ENCODE measurements around the gene ZNF438. TPM values are rescaled to one million over a fixed set of nuclear protein-coding genes. Genes with fewer than 3 reads are reported as not detected.
"Not testable (repeated sequence)": the region's sequence is repeated elsewhere in the genome, so short reads cannot be mapped to it uniquely, and the experiment has no call there.

ZNF438 gene
- total RNA-seq, 1 donor from 2014 or later, result 3.9 TPM

DNA sequence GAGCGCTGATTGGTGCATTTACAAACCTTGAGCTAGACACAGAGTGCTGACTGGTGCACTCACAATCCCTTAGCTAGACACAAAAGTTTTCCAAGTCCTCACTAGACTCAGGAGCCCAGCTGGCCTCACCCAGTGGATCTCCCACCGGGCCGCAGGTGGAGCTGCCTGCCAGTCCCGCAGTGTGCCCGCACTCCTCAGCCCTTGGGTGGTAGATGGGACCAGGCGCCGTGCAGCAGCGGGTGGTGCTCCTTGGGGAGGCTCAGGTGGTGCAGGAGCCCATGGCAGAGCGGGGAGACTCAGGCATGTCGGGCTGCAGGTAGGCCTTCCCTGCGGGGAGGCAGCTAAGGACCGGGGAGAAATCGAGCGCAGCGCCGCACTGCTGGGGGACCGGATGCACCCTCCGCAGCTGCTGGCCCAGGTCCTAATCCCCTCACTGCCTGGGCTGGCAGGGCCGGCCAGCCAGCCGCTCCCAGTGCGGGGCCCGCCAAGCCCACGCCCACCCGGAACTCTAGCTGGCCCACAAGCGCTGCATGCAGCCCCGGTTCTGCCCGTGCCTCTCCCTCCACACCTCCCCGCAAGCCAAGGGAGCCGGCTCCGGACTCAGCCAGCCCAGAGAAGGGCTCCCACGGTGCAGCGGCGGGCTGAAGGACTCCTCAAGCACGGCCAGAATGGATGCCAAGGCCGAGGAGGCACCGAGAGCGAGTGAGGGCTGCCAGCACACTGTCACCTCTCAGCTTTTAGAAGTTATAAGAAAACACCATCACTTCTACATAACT is 128.9 kb downstream of the ZNF438 start:
- no peak overlapping the region for H3K27ac Mint-ChIP-seq
- intact Hi-C loops (cut with micrococcal nuclease), result no loop called here
- ATAC-seq (ENCODE audit: low read depth) (no peak), DNase-seq (no peak)
- H3K27me3 Mint-ChIP-seq, result no peaks in the 10 kb centered on the region
- H3K4me3 Mint-ChIP-seq, result no peak overlapping the region
- POLR2A ChIA-PET, result no interaction called here
- TF ChIP-seq, protein P1, sequence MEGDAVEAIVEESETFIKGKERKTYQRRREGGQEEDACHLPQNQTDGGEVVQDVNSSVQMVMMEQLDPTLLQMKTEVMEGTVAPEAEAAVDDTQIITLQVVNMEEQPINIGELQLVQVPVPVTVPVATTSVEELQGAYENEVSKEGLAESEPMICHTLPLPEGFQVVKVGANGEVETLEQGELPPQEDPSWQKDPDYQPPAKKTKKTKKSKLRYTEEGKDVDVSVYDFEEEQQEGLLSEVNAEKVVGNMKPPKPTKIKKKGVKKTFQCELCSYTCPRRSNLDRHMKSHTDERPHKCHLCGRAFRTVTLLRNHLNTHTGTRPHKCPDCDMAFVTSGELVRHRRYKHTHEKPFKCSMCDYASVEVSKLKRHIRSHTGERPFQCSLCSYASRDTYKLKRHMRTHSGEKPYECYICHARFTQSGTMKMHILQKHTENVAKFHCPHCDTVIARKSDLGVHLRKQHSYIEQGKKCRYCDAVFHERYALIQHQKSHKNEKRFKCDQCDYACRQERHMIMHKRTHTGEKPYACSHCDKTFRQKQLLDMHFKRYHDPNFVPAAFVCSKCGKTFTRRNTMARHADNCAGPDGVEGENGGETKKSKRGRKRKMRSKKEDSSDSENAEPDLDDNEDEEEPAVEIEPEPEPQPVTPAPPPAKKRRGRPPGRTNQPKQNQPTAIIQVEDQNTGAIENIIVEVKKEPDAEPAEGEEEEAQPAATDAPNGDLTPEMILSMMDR (IDR thresholded peaks at IDR 0.05), result no peak
- no peaks in the 10 kb centered on the region for H3K4me1 Mint-ChIP-seq
- H3K9me3 Mint-ChIP-seq, result peaks cover 2% of the 10 kb centered on the region
- peaks cover 35% of the 10 kb centered on the region for H3K36me3 Mint-ChIP-seq (ENCODE audit: low read depth)
- CTCF ChIA-PET, result no interaction called here

DNA sequence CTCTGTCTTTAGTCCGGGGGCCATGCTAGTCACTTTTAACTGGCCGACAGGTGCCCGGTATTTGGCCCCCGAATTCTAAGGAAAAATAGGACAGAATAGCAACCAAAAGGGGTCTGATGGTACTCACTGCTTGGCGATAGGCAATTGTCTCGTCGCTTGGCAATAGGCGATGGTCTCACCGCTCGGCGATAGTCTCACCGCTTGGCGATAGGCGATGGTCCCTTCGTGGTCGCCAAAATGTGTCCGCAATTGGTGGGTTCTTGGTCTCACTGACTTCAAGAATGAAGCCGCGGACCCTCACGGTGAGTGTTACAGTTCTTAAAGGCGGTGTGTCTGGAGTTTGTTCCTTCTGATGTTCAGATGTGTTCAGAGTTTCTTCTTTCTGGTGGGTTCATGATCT is 130.2 kb downstream of the ZNF438 start:
- H3K9me3 Mint-ChIP-seq; ATAC-seq (ENCODE audit: low read depth); H3K4me3 Mint-ChIP-seq; DNase-seq; intact Hi-C loops (cut with micrococcal nuclease); H3K27ac Mint-ChIP-seq; CTCF ChIA-PET; POLR2A ChIA-PET; H3K27me3 Mint-ChIP-seq; H3K4me1 Mint-ChIP-seq: not testable (repeated sequence)
- H3K36me3 Mint-ChIP-seq (ENCODE audit: low read depth), result peaks cover 24% of the 10 kb centered on the region

DNA sequence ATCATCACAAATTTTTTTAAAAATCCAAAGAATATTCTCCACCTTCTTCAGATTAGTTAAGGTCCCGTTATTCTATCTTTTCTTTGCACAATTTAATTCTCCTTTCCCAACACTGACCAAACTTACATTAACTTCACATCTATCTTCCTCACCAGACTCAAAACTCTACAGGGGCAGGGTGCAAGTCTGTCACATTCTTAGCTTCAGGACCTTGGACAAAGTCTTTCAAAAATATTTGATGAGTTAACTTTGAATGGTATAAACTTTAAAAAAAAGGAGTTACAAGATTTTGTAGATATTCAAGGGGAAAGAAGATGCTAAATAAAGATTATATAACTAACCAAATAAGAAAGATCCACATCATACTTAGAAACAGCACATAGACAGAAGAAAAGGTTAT is 132.7 kb downstream of the ZNF438 start:
- Mint-ChIP-seq H3K36me3 (ENCODE audit: low read depth) (peaks cover 14% of the 10 kb centered on the region), H3K9me3 (peaks cover 2% of the 10 kb centered on the region), H3K27ac (no peak overlapping the region), H3K4me1 (no peaks in the 10 kb centered on the region), H3K27me3 (no peaks in the 10 kb centered on the region), H3K4me3 (no peak overlapping the region)
- ChIA-PET CTCF (no interaction called here), POLR2A (no interaction called here)
- ATAC-seq (ENCODE audit: low read depth) (no peak), DNase-seq (no peak)
- intact Hi-C loops (cut with micrococcal nuclease), result no loop called here
- TF ChIP-seq, protein P1 (IDR thresholded peaks at IDR 0.05), result no peak

DNA sequence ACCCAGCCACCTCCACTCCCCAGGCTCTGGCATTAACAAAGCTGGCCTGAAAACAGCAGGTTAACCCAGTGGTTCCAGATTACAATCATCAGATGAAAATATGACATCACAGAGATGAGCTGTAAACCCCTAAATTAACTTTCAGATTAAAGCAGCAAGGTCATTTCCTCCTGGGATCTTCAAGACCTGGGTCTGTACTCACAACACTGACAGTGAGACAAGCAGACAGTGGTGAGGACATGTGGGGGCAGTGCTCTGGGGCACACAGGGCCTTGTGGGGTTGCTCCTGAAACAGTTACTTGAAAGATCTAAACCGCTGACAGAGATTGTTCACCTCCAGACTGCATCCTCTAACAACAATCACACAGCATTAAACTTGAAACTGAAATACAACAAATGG is 134.1 kb downstream of the ZNF438 start:
- H3K4me3 Mint-ChIP-seq, result no peak overlapping the region
- no peak overlapping the region for H3K27ac Mint-ChIP-seq
- DNase-seq, result no peak
- H3K36me3 Mint-ChIP-seq (ENCODE audit: low read depth), result peaks cover 9% of the 10 kb centered on the region
- ChIA-PET CTCF (no interaction called here), POLR2A (no interaction called here)
- peaks cover 2% of the 10 kb centered on the region for H3K9me3 Mint-ChIP-seq
- ATAC-seq (ENCODE audit: low read depth), result no peak
- intact Hi-C loops (cut with micrococcal nuclease), result no loop called here
- TF ChIP-seq, protein P1 (IDR thresholded peaks at IDR 0.05), result no peak
- H3K4me1 Mint-ChIP-seq, result no peaks in the 10 kb centered on the region
- H3K27me3 Mint-ChIP-seq, result no peaks in the 10 kb centered on the region

DNA sequence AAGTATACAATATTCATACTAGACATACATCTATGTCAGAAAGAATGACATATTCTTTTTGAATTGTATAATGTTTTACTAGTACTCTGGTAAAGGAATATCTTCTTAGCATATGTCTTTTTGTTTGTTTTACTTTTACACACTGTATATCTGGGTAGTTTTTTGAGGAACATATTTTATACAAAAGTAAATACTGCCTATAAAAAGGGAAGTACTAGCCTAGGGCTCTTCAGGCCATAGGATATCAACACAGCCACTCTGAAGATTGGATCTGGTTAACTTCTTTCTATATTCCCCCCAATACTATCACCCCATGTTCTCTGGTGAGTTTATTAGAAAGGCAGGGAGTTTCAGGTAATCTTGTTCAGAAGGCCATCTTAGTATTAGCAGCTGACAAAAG is 134.6 kb downstream of the ZNF438 start:
- TF ChIP-seq, protein P1 (IDR thresholded peaks at IDR 0.05), result no peak
- ChIA-PET CTCF (no interaction called here), POLR2A (no interaction called here)
- DNase-seq, result no peak
- peaks cover 2% of the 10 kb centered on the region for H3K9me3 Mint-ChIP-seq
- no peaks in the 10 kb centered on the region for H3K4me1 Mint-ChIP-seq
- H3K27ac Mint-ChIP-seq, result no peak overlapping the region
- no peaks in the 10 kb centered on the region for H3K27me3 Mint-ChIP-seq
- intact Hi-C loops (cut with micrococcal nuclease), result no loop called here
- H3K36me3 Mint-ChIP-seq (ENCODE audit: low read depth), result peaks cover 5% of the 10 kb centered on the region
- H3K4me3 Mint-ChIP-seq, result no peak overlapping the region
- ATAC-seq (ENCODE audit: low read depth), result no peak

DNA sequence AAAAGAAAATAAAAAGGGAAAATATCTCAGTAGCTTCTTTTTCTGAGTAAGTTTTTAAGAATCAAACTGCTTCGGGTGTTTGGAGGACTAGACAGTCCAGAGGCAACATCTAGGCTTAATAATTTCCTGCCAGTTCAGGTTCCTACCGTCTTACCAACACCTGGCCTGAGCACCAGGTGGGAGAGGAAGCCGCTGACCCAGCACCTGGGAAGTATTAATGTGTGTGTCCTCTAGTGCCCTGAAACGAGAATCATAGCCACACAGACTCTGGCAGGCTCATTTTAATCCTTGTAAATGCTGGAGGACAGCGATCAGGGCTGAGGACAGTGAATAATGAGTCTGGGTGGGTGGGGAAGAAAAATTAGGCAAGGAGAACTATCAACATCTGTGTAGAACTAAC is 137.4 kb downstream of the ZNF438 start:
- CTCF ChIA-PET, result no interaction called here
- DNase-seq (no peak), ATAC-seq (ENCODE audit: low read depth) (no peak)
- TF ChIP-seq, protein P1 (IDR thresholded peaks at IDR 0.05), result no peak
- Mint-ChIP-seq H3K4me3 (no peak overlapping the region), H3K36me3 (ENCODE audit: low read depth) (no peaks in the 10 kb centered on the region), H3K9me3 (peaks cover 2% of the 10 kb centered on the region), H3K4me1 (no peaks in the 10 kb centered on the region), H3K27ac (no peak overlapping the region), H3K27me3 (no peaks in the 10 kb centered on the region)
- POLR2A ChIA-PET, result no interaction called here
- intact Hi-C loops (cut with micrococcal nuclease), result no loop called here

Measured in activated B cell treated with CpG ODN at 0.5 μM for 24 hours (primary cell).